Stimulated activated CD4-positive, alpha-beta T cell treated with anti-CD3 and anti-CD28 coated beads, Interleukin-4, amount 100 ng/mL, for 48 hours (primary cell): Measurements from ENCODE around the gene MTOR.
"Not testable (repeated sequence)": the region's sequence is repeated elsewhere in the genome, so short reads cannot be mapped to it uniquely, and the experiment has no call there.

Source experiments
- DNase-seq, 2 donors: peaks; one replicate each; pipeline ENCODE4 v3.0.0-alpha.2; 2020; ENCODE audit warnings: low read depth in 2 of 2

The MTOR gene

GRCh38 chr1:11180342-11180744 lies 82.0 kb downstream of the MTOR start:
- DNase-seq, result no peak

- not testable (repeated sequence) for DNase-seq
These were observed 82.6 kb downstream of the MTOR start for GRCh38 chr1:11179749-11180148.

- no peak for DNase-seq
These were observed 83.2 kb downstream of the MTOR start for GRCh38 chr1:11179125-11179524.

GRCh38 chr1:11178021-11179015 lies 84.0 kb downstream of the MTOR start:
- no peak for DNase-seq

GRCh38 chr1:11176081-11176706 lies 86.2 kb downstream of the MTOR start:
- DNase-seq, result no peak

GRCh38 chr1:11175461-11175860 lies 86.9 kb downstream of the MTOR start:
- DNase-seq, result no peak

- no peak for DNase-seq
These were observed 87.9 kb downstream of the MTOR start for GRCh38 chr1:11174261-11174942.

GRCh38 chr1:11170102-11170501 lies 92.2 kb downstream of the MTOR start:
- DNase-seq, result no peak

GRCh38 chr1:11169202-11169601 lies 93.1 kb downstream of the MTOR start:
- DNase-seq, result no peak

- no peak for DNase-seq
These were observed 93.6 kb downstream of the MTOR start for GRCh38 chr1:11168731-11169130.

- DNase-seq, result not testable (repeated sequence)
These were observed 95.6 kb downstream of the MTOR start for GRCh38 chr1:11166744-11167143.

GRCh38 chr1:11162752-11163151 lies 99.6 kb downstream of the MTOR start:
- not testable (repeated sequence) for DNase-seq

GRCh38 chr1:11158720-11159321 lies 103.5 kb downstream of the MTOR start:
- no peak for DNase-seq

GRCh38 chr1:11158291-11158690 lies 104.1 kb downstream of the MTOR start:
- no peak for DNase-seq

- no peak for DNase-seq
These were observed 104.5 kb downstream of the MTOR start for GRCh38 chr1:11157867-11158266.

- DNase-seq, result no peak
These were observed 105.0 kb downstream of the MTOR start for GRCh38 chr1:11157394-11157793.

GRCh38 chr1:11156963-11157362 lies 105.4 kb downstream of the MTOR start:
- peak in 1 of 2 donors; percentile 25 for DNase-seq

GRCh38 chr1:11156441-11156840 lies 105.9 kb downstream of the MTOR start:
- DNase-seq, result no peak

GRCh38 chr1:11153184-11153583 lies 109.2 kb downstream of the MTOR start:
- no peak for DNase-seq

GRCh38 chr1:11152755-11153154 lies 109.6 kb downstream of the MTOR start:
- no peak for DNase-seq

- DNase-seq, result no peak
These were observed 110.3 kb downstream of the MTOR start for GRCh38 chr1:11151826-11152612.
